HepG2 (cell line): ENCODE measurements around the gene CMTM1. TPM values are rescaled to one million over a fixed set of nuclear protein-coding genes. Genes with fewer than 3 reads are reported as not detected.

ENCODE experiments used
- GLMP ChIP-seq: sonication (generic); formaldehyde crosslinking; IDR thresholded peaks from 2 replicates; pipeline ENCODE4 v1.9.0; 2021; ENCODE audit warnings: missing genetic modification reagents, mild to moderate bottlenecking, borderline replicate concordance
- HES4 ChIP-seq: sonication (generic); formaldehyde crosslinking; IDR thresholded peaks from 2 replicates; pipeline ENCODE4 v1.9.0; 2021; ENCODE audit warnings: mild to moderate bottlenecking, missing genetic modification reagents, borderline replicate concordance
- JUN ChIP-seq: sonication (generic); formaldehyde crosslinking; IDR thresholded peaks from 2 replicates; pipeline ENCODE4 v1.4.0; 2020; ENCODE audit warnings: mild to moderate bottlenecking, missing genetic modification reagents
- KAT8 ChIP-seq: IDR thresholded peaks from 2 replicates; pipeline ENCODE4 v1.6.1; 2016; ENCODE audit warnings: missing genetic modification reagents, missing compliant biosample characterization
- MEF2D ChIP-seq: sonication (generic); formaldehyde crosslinking; IDR thresholded peaks from 2 replicates; pipeline ENCODE4 v1.5.1; 2020; ENCODE audit warnings: mild to moderate bottlenecking, missing genetic modification reagents
- PBX3 ChIP-seq: sonication (generic); formaldehyde crosslinking; IDR thresholded peaks from 2 replicates; pipeline ENCODE4 v1.8.1; 2023; ENCODE audit warnings: missing genetic modification reagents, inconsistent platforms, borderline replicate concordance
- SMARCE1 ChIP-seq: fragments of 450-650 bp; IDR thresholded peaks from 2 replicates; pipeline ENCODE4 v1.6.1; 2017; ENCODE audit warnings: borderline replicate concordance
- ZBTB21 ChIP-seq: sonication (generic); formaldehyde crosslinking; IDR thresholded peaks from 2 replicates; pipeline ENCODE4 v1.4.0; 2020; ENCODE audit warnings: missing genetic modification reagents
- ZMAT3 ChIP-seq: sonication (generic); formaldehyde crosslinking; conservative IDR thresholded peaks from 2 replicates; pipeline ENCODE4 v1.7.0; 2021; ENCODE audit warnings: missing genetic modification reagents
- ZNF407 ChIP-seq: sonication (generic); formaldehyde crosslinking; IDR thresholded peaks from one replicate; pipeline ENCODE4 v1.5.1; 2020; ENCODE audit warnings: mild to moderate bottlenecking, missing genetic modification reagents; ENCODE audit errors: not compliant biosample characterization
- ZNF574 ChIP-seq: sonication (generic); formaldehyde crosslinking; IDR thresholded peaks from 2 replicates; pipeline ENCODE4 v1.4.0; 2020; ENCODE audit warnings: missing genetic modification reagents
- ZNF597 ChIP-seq: sonication (generic); formaldehyde crosslinking; IDR thresholded peaks from 2 replicates; pipeline ENCODE4 v1.5.0; 2020; ENCODE audit warnings: missing genetic modification reagents
- polyA plus RNA-seq, 8 experiments: library from polyadenylated mRNA; depleted of rRNA in 3 of 8; stranded (reverse) in 7 of 8; unstranded in 1 of 8; fragments of >200 nt; fragmentation: Illumina TruSeq in 4 of 8; extraction: Trizol in 4 of 8; gene quantifications; 2 replicates each; pipeline versions ENCODE4 v1.2.1 to v1.2.3, GENCODE V29; 2011 to 2016; ENCODE audit warnings: low read depth in 4 of 8, missing spikeins in 1 of 8, mixed read lengths in 1 of 8; ENCODE audit not compliant: insufficient read depth in 1 of 8
- total RNA-seq, 5 experiments: library from RNA; depleted of rRNA; stranded (reverse); fragments of >200 nt; fragmentation: Illumina TruSeq; extraction: Trizol; gene quantifications; 2 replicates each; pipeline ENCODE4 v1.2.3, GENCODE V29; 2016; ENCODE audit warnings: low read depth in 1 of 5

Gene CMTM1
- total and polyA plus RNA-seq, 2 of the 13 experiments (the other 11 are each of a cell fraction or from before 2014, with no cell fraction given): 1.7 to 2.9 TPM

- no peak for TF ChIP-seq PBX3 (CRISPR knock-in tag)
- TF ChIP-seq KAT8: peak; percentile 72
- no peak for TF ChIP-seq ZNF597 (CRISPR knock-in tag)
- TF ChIP-seq MEF2D: peak; percentile 60; the same call in 1 of the 2 replicates
- TF ChIP-seq HES4: peak; percentile 95
- no peak for TF ChIP-seq ZBTB21 (CRISPR knock-in tag)
- TF ChIP-seq JUN (CRISPR knock-in tag): 0 out of 2 replicates have a peak, but pooled peaks have one; percentile 31
- peak; percentile 64 for TF ChIP-seq ZNF574
- peak; percentile 80 for TF ChIP-seq ZMAT3 (CRISPR knock-in tag)
- TF ChIP-seq ZNF407 (CRISPR knock-in tag): peak; percentile 67
- no peak for TF ChIP-seq SMARCE1
- TF ChIP-seq GLMP (CRISPR knock-in tag): no peak
Measured at GRCh38 chr16:66608241-66609138, 42.3 kb downstream of the CMTM1 start (continued).
